ENCODE measurements around the gene CGB7. TPM values are rescaled to one million over a fixed set of nuclear protein-coding genes. Genes with fewer than 3 reads are reported as not detected.
A peak's percentile ranks its signal among the peaks of the same experiment; 100 is the strongest.
"Not testable (repeated sequence)": the region's sequence is repeated elsewhere in the genome, so short reads cannot be mapped to it uniquely, and the experiment has no call there.

CGB7 gene
- total RNA-seq, 6 experiments from 2014 or later = not detected

DNA sequence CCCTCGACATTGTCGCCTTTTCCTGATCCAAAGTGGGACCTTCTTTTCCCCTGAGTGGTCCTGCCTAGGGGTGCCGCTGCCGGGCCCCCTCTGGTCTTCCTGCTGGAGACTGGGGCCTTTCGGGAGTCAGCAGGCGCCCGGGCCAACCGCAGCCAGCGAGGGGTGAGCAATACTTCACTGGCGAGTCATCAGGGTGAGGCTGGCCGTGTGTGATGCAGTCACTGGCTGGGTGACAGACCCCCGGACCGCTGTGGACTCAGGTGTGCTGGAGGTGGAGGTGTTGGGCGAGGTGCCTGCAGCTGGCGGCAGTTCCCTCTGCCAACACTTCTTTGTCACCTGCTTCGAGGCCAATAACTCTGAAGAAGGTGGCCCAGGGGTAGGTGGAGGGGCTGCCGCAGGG, 15.4 kb downstream of the CGB7 start:
- H3K4me1 ChIP-seq = no peaks in the 10 kb centered on the region
- DNase-seq (no peak), ATAC-seq (no peak)
- intact Hi-C loops (cut with DNase I) = no loop called here
- H3K36me3 ChIP-seq = no peaks in the 10 kb centered on the region
- H3K27me3 ChIP-seq = no peaks in the 10 kb centered on the region
- TF ChIP-seq CTCF (IDR thresholded peaks at IDR 0.05) (no peak), POLR2A (IDR thresholded peaks at IDR 0.05) (no peak)
- H3K27ac ChIP-seq = no peak overlapping the region
- 65% methylated on average over 2 of the region's 17 CpGs for WGBS (ENCODE audit: insufficient coverage, low coverage, low lambda C conversion rate, missing lambda C conversion rate)
- H3K4me3 ChIP-seq = no peak overlapping the region
- no peaks in the 10 kb centered on the region for H3K9me3 ChIP-seq

- intact Hi-C loops (cut with DNase I); H3K4me3 ChIP-seq; H3K27ac ChIP-seq; H3K36me3 ChIP-seq; ATAC-seq; H3K9me3 ChIP-seq; H3K4me1 ChIP-seq; DNase-seq; H3K27me3 ChIP-seq: not testable (repeated sequence)
- 0% methylated on average over 3 of the region's 9 CpGs for WGBS (ENCODE audit: insufficient coverage, low coverage, low lambda C conversion rate, missing lambda C conversion rate)
Observed at GRCh38 chr19:49039736-49040135, 17.8 kb downstream of the CGB7 start.

- H3K4me1 ChIP-seq; H3K27me3 ChIP-seq; DNase-seq; H3K27ac ChIP-seq; intact Hi-C loops (cut with DNase I); H3K4me3 ChIP-seq; H3K9me3 ChIP-seq; H3K36me3 ChIP-seq: not testable (repeated sequence)
- WGBS (ENCODE audit: insufficient coverage, low coverage, low lambda C conversion rate, missing lambda C conversion rate) = 60% methylated on average over 5 of the region's 26 CpGs
- ATAC-seq = peak in 1 of 4 donors; percentile 17
Observed at GRCh38 chr19:49038557-49039276, 18.8 kb downstream of the CGB7 start.

DNA sequence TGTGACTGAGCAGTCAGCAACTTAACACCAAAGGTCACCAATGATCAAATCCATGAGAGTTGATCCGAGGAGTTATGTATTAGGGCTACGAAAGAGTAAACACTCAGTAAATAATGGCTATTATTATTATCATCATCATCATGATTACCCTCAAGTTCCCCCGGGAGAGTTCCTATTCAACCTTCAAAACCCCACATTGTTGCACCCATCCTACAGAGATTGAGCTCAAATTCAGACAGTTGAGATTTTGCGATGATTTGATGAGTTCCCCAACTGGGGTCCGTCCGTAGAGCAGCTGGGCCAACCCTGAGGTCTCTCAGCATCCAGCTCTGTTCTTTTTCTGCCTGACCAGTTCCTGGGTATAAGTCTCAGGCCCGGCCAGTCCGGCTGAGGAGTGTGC, 19.4 kb downstream of the CGB7 start:
- H3K36me3 ChIP-seq; H3K27me3 ChIP-seq; H3K27ac ChIP-seq; DNase-seq; H3K9me3 ChIP-seq; intact Hi-C loops (cut with DNase I); H3K4me3 ChIP-seq; H3K4me1 ChIP-seq; ATAC-seq: not testable (repeated sequence)
- WGBS (ENCODE audit: insufficient coverage, low coverage, low lambda C conversion rate, missing lambda C conversion rate) = 93% methylated on average over 6 of the region's 8 CpGs

DNA sequence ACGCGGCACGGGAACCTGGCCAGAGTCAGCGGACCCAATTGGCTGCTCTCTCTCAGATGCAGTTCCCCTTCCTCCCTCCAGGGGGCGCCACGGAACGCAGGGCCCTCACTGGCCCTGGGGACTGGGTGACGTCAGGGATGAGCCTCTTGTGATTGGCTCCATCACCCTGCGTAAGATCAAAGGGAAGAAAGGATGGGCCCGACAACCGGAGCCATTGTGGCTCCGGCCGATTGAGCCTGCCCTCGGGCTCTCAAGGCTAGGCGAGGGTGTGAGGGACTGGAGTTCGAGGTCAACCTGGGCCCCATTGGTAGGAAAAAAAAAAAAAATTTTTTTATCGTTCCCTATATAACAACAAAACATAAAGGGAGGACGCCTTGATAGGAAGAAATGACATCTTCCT, 20.7 kb downstream of the CGB7 start, which contains the start of gene CGB1:
TSS of gene CGB1 (minus strand) at position 81 of the 400 bp plus-strand sequence. CDS start 184 bp downstream, outside the sequence.
- ATAC-seq; H3K9me3 ChIP-seq; H3K27me3 ChIP-seq; DNase-seq; H3K4me1 ChIP-seq; H3K4me3 ChIP-seq; H3K36me3 ChIP-seq; intact Hi-C loops (cut with DNase I); H3K27ac ChIP-seq: not testable (repeated sequence)
- WGBS (ENCODE audit: insufficient coverage, low coverage, low lambda C conversion rate, missing lambda C conversion rate) = 79% methylated on average over 9 of the region's 18 CpGs
- TF ChIP-seq CTCF (IDR thresholded peaks at IDR 0.05) = peak; percentile 12 to 25 (median 22)

DNA sequence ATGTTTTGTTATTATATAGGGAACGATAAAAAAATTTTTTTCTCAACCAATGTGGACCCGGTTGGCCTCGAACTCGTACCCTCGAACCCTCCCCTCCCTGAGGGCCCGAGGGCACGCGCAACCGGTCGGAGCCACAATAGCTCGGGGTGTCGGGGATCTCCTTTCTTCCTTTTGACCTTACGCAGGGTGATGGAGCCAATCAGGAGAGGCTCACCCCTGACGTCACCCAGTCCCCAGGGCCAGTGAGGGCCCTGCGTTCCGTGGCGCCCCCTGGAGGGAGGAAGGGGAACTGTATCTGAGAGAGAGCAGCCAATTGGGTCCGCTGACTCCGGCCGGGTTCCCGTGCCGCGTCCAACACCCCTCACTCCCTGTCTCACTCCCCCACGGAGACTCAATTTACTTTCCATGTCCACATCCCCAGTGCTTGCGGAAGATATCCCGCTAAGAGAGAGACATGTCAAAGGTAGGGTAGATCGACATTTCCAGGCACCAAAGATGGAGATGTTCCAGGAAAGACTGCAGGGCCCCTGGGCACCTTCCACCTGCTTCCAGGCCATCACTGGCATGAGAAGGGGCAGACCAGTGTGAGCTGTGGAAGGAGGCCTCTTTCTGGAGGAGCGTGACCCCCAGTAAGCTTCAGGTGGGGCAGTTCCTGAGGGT, 25.8 kb downstream of the CGB7 start, which contains the start of gene CGB2:
TSS of gene CGB2 (plus strand) at position 249 of the 660 bp plus-strand sequence. CDS start at position 455, 206 bp downstream.
- H3K4me3 ChIP-seq; H3K9me3 ChIP-seq; H3K27ac ChIP-seq; ATAC-seq; H3K27me3 ChIP-seq; intact Hi-C loops (cut with DNase I); DNase-seq; H3K4me1 ChIP-seq; H3K36me3 ChIP-seq: not testable (repeated sequence)
- peak in 2 of 4 donors; percentile 9 to 22 for TF ChIP-seq CTCF (IDR thresholded peaks at IDR 0.05)
- WGBS (ENCODE audit: insufficient coverage, low coverage, low lambda C conversion rate, missing lambda C conversion rate) = 16% methylated on average over 13 of the region's 28 CpGs

- intact Hi-C loops (cut with DNase I); H3K27me3 ChIP-seq; ATAC-seq; H3K36me3 ChIP-seq; H3K9me3 ChIP-seq; H3K4me1 ChIP-seq; H3K4me3 ChIP-seq; DNase-seq; H3K27ac ChIP-seq: not testable (repeated sequence)
- WGBS (ENCODE audit: insufficient coverage, low coverage, low lambda C conversion rate, missing lambda C conversion rate) = 83% methylated on average over 5 of the region's 8 CpGs
Observed at GRCh38 chr19:49030323-49030722, 27.2 kb downstream of the CGB7 start.

GRCh38 chr19:49029749-49030148, 27.8 kb downstream of the CGB7 start:
- H3K4me1 ChIP-seq; H3K9me3 ChIP-seq; H3K4me3 ChIP-seq; H3K36me3 ChIP-seq; intact Hi-C loops (cut with DNase I); DNase-seq; H3K27ac ChIP-seq; H3K27me3 ChIP-seq; ATAC-seq: not testable (repeated sequence)
- 80% methylated on average over 2 of the region's 14 CpGs for WGBS (ENCODE audit: insufficient coverage, low coverage, low lambda C conversion rate, missing lambda C conversion rate)
